Chondrocyte (in vitro differentiated cells): ENCODE measurements around the gene COL25A1. TPM values are rescaled to one million over a fixed set of nuclear protein-coding genes. Genes with fewer than 3 reads are reported as not detected.

Source experiments
- DNase-seq: peaks from one replicate; pipeline ENCODE4 v3.0.0; 2021; ENCODE audit warnings: mixed read lengths, low spot score
- H3K27ac Mint-ChIP-seq: one replicate; pipeline ENCODE4 v1.8.0; 2021; ENCODE audit warnings: mild to moderate bottlenecking, moderate library complexity, mixed read lengths; ENCODE audit not compliant: unreplicated experiment
- H3K27me3 Mint-ChIP-seq: 2 replicates; pipeline ENCODE4 v1.8.0; 2021; ENCODE audit warnings: low read depth, mixed read lengths
- H3K36me3 Mint-ChIP-seq: 2 replicates; pipeline ENCODE4 v1.8.0; 2021; ENCODE audit warnings: low read depth, mixed read lengths
- H3K4me1 Mint-ChIP-seq: 2 replicates; pipeline ENCODE4 v1.8.0; 2021; ENCODE audit warnings: low read depth, mild to moderate bottlenecking, mixed read lengths
- H3K4me3 Mint-ChIP-seq: one replicate; pipeline ENCODE4 v1.8.0; 2021; ENCODE audit warnings: mild to moderate bottlenecking, moderate library complexity, mixed read lengths; ENCODE audit not compliant: unreplicated experiment
- H3K9me3 Mint-ChIP-seq: 2 replicates; pipeline ENCODE4 v1.8.0; 2021; ENCODE audit warnings: low read depth, mixed read lengths
- CTCF ChIP-seq: fragments of 200-600 bp; sonication (generic); IDR thresholded peaks from 2 replicates; pipeline ENCODE4 v1.5.0; 2021; ENCODE audit warnings: antibody characterized with exemption, mild to moderate bottlenecking, moderate library complexity
- total RNA-seq: library from RNA; stranded (reverse); gene quantifications from 3 replicates; pipeline ENCODE4 v1.2.1, GENCODE V29; 2021

Gene COL25A1
- total RNA-seq, 1 donor from 2014 or later = 0.45 TPM

DNA sequence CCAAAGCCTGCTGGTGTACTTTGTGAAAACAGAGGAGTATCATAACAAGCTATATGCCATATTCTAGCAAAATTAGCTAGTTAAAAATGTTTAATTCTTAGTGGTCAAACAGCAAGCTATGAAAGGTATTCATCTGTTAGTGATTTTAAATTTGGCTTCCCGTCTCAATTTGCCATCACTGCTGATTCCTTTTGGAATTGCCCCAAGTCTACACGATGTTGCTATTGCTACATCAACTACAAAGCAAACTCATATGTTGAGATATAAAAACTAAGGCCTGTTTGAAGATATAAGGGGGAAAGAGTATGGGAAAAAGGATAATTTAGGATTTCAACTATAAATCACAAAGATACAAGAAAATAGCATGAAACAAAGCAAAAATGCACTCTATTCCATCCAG, 146.1 kb downstream of the COL25A1 start:
- H3K27me3 Mint-ChIP-seq = no peaks in the 10 kb centered on the region
- H3K4me1 Mint-ChIP-seq = no peaks in the 10 kb centered on the region
- TF ChIP-seq CTCF = no peak
- no peaks in the 10 kb centered on the region for H3K36me3 Mint-ChIP-seq
- H3K27ac Mint-ChIP-seq = no peak overlapping the region
- H3K4me3 Mint-ChIP-seq = no peak overlapping the region
- no peaks in the 10 kb centered on the region for H3K9me3 Mint-ChIP-seq
- no peak for DNase-seq

DNA sequence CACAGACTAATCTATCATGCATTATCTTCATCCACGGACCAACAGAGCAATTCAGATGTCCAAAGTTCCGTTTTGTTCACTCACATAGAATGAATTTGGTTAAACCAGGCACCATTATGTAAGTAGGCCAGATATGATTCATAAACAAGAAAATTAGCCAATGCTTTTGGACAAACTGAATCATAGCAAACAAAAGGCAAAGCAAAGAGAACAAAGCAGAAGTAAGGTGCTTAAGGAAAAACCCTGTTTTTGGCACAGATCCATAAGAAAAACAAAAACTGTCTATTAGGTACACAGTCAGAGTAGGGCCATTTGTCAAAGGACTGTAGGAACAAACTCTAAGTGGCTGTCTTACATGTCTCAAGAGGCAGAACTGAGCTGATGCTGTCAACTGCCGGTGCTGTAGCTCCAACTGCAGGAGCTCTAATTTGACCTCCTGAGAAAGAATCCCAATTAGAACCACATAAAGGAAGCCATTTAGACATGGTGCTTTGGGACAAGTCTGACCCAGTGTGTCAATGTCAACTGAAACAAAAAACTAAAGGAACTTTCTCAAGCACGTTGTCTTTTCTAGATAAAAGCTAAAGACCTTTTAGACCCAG, 146.7 kb downstream of the COL25A1 start:
- Mint-ChIP-seq H3K4me3 (no peak overlapping the region), H3K9me3 (no peaks in the 10 kb centered on the region), H3K27me3 (no peaks in the 10 kb centered on the region), H3K36me3 (no peaks in the 10 kb centered on the region), H3K4me1 (no peaks in the 10 kb centered on the region), H3K27ac (no peak overlapping the region)
- TF ChIP-seq CTCF = no peak
- no peak for DNase-seq

- H3K4me3 Mint-ChIP-seq = no peak overlapping the region
These were observed 147.4 kb downstream of the COL25A1 start for GRCh38 chr4:109155084-109155483.

GRCh38 chr4:109154424-109154823, 148.0 kb downstream of the COL25A1 start:
- no peak overlapping the region for H3K4me3 Mint-ChIP-seq

More at GRCh38 chr4:109155084-109155483, 147.4 kb downstream of the COL25A1 start:
- DNase-seq = no peak
- H3K27me3 Mint-ChIP-seq = no peaks in the 10 kb centered on the region
- no peaks in the 10 kb centered on the region for H3K36me3 Mint-ChIP-seq
- TF ChIP-seq CTCF = no peak
- no peaks in the 10 kb centered on the region for H3K4me1 Mint-ChIP-seq
- H3K9me3 Mint-ChIP-seq = no peaks in the 10 kb centered on the region
- H3K27ac Mint-ChIP-seq = no peak overlapping the region

GRCh38 chr4:109149836-109150235, 152.6 kb downstream of the COL25A1 start:
- H3K4me1 Mint-ChIP-seq = no peaks in the 10 kb centered on the region
- no peaks in the 10 kb centered on the region for H3K36me3 Mint-ChIP-seq
- DNase-seq = no peak
- TF ChIP-seq CTCF = no peak
- H3K9me3 Mint-ChIP-seq = no peaks in the 10 kb centered on the region
- no peak overlapping the region for H3K4me3 Mint-ChIP-seq
- no peaks in the 10 kb centered on the region for H3K27me3 Mint-ChIP-seq
- no peak overlapping the region for H3K27ac Mint-ChIP-seq

More at GRCh38 chr4:109154424-109154823, 148.0 kb downstream of the COL25A1 start:
- Mint-ChIP-seq H3K27me3 (no peaks in the 10 kb centered on the region), H3K27ac (no peak overlapping the region), H3K4me1 (no peaks in the 10 kb centered on the region), H3K9me3 (no peaks in the 10 kb centered on the region), H3K36me3 (no peaks in the 10 kb centered on the region)
- TF ChIP-seq CTCF = no peak
- no peak for DNase-seq
